ENCODE measurements around the gene SMIM1. TPM values are rescaled to one million over a fixed set of nuclear protein-coding genes. Genes with fewer than 3 reads are reported as not detected.
"Not testable (repeated sequence)": the region's sequence is repeated elsewhere in the genome, so short reads cannot be mapped to it uniquely, and the experiment has no call there.

SMIM1 gene
- polyA plus RNA-seq, 2 donors, result 1.1 to 1.9 TPM

GRCh38 chr1:3807769-3808168 lies 35.2 kb downstream of the SMIM1 start:
- H3K36me3 ChIP-seq (ENCODE audit: control insufficient read depth in 2 of 2, insufficient read depth in 2 of 2, low read length in 1 of 2), result no peaks in the 10 kb centered on the region
- no peak overlapping the region for H3K27ac ChIP-seq (ENCODE audit: low read depth in 2 of 2, low read length in 1 of 2)
- no peaks in the 10 kb centered on the region for H3K4me1 ChIP-seq (ENCODE audit: control insufficient read depth in 2 of 2, insufficient read depth in 2 of 2, low read length in 1 of 2)
- H3K4me3 ChIP-seq (ENCODE audit: low read depth in 1 of 2, low read length in 2 of 2), result no peak overlapping the region
- H3K27me3 ChIP-seq (ENCODE audit: control insufficient read depth in 1 of 2, insufficient read depth in 2 of 2, low read length in 2 of 2), result no peaks in the 10 kb centered on the region
- H3K9me3 ChIP-seq (ENCODE audit: control insufficient read depth in 2 of 2, insufficient read depth in 1 of 2, low read depth in 1 of 2, low read length in 1 of 2), result no peaks in the 10 kb centered on the region
- WGBS, 2 donors, result 85 to 92% methylated on average over 4 to 5 of the region's 5 CpGs

DNA sequence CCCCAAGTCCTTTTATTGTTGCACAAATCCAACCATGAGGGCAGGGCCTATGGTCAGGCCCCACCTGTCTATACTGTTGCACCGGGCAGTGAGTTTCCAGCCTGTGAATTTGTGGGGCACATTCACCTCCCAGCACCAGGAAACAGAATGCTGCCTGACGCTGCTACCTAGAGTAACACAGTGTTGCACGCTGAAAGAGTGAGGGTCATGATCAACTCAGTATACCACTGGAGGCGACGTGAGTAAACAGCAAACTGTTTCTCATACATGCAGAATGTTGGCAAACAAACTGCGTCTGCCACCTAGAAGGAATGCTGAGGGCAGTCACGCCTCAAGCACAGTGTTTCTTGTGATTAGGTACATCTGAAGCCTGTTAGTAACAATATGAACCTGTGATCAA lies 37.1 kb downstream of the SMIM1 start:
- no peak overlapping the region for H3K27ac ChIP-seq (ENCODE audit: low read depth in 2 of 2, low read length in 1 of 2)
- H3K9me3 ChIP-seq (ENCODE audit: control insufficient read depth in 2 of 2, insufficient read depth in 1 of 2, low read depth in 1 of 2, low read length in 1 of 2), result no peaks in the 10 kb centered on the region
- 64 to 72% methylated on average over 7 of the region's 7 CpGs for WGBS, 2 donors
- H3K4me1 ChIP-seq (ENCODE audit: control insufficient read depth in 2 of 2, insufficient read depth in 2 of 2, low read length in 1 of 2), result no peaks in the 10 kb centered on the region
- H3K27me3 ChIP-seq (ENCODE audit: control insufficient read depth in 1 of 2, insufficient read depth in 2 of 2, low read length in 2 of 2), result no peaks in the 10 kb centered on the region
- H3K4me3 ChIP-seq (ENCODE audit: low read depth in 1 of 2, low read length in 2 of 2), result no peak overlapping the region
- peaks cover 0 to 2% of the 10 kb centered on the region in 2 donors for H3K36me3 ChIP-seq (ENCODE audit: control insufficient read depth in 2 of 2, insufficient read depth in 2 of 2, low read length in 1 of 2)

DNA sequence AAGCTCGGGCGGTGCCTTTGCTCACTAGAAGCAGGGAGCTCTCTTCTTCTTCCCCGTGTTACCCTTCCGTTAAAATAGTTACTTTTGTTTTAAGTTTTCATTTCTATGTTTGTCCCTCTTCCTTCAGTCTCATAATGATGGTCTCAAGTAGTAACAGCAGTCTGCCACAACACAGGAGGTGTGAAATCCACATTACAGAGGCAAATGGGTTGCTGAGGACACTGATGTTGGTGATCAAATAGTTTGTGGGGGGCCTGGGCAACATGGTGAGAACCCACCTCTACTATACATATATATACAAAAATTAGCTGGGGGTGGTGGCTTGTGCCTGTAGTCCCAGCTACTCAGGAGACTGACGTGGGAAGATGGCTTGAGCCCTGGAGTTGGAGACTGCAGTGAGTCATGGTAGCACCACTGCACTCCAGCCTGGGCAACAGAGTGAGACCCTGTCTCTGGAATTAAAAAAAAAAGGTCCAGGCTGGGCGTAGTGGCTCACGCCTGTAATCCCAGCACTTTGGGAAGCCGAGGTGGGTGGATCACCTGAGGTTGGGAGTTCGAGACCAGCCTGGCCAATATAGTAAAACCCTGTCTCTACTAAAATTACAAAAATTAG lies 37.7 kb downstream of the SMIM1 start:
- H3K4me3 ChIP-seq (ENCODE audit: low read depth in 1 of 2, low read length in 2 of 2); H3K27ac ChIP-seq (ENCODE audit: low read depth in 2 of 2, low read length in 1 of 2); H3K4me1 ChIP-seq (ENCODE audit: control insufficient read depth in 2 of 2, insufficient read depth in 2 of 2, low read length in 1 of 2); H3K36me3 ChIP-seq (ENCODE audit: control insufficient read depth in 2 of 2, insufficient read depth in 2 of 2, low read length in 1 of 2); H3K27me3 ChIP-seq (ENCODE audit: control insufficient read depth in 1 of 2, insufficient read depth in 2 of 2, low read length in 2 of 2); H3K9me3 ChIP-seq (ENCODE audit: control insufficient read depth in 2 of 2, insufficient read depth in 1 of 2, low read depth in 1 of 2, low read length in 1 of 2): not testable (repeated sequence)
- WGBS, 2 donors, result 71 to 83% methylated on average over 9 of the region's 9 CpGs

DNA sequence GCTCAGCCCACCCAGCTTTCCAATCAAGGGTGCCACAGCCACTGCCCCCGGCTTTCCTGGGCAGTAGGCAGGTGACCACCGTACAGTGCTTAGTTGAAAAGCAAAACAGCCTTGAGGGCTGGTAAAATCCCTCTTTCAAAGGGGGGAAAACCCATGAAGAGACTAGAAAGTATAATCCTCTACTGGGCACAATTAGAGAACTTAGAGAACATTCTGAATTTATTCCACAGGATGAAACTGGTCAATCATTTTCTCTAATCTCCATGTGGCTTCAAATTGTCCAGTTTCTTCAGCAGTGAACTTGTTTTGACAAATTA lies 39.0 kb downstream of the SMIM1 start:
- 53 to 54% methylated on average over 2 of the region's 2 CpGs for WGBS, 2 donors
- Histone ChIP-seq H3K9me3 (ENCODE audit: control insufficient read depth in 2 of 2, insufficient read depth in 1 of 2, low read depth in 1 of 2, low read length in 1 of 2) (no peaks in the 10 kb centered on the region), H3K27me3 (ENCODE audit: control insufficient read depth in 1 of 2, insufficient read depth in 2 of 2, low read length in 2 of 2) (no peaks in the 10 kb centered on the region), H3K4me3 (ENCODE audit: low read depth in 1 of 2, low read length in 2 of 2) (no peak overlapping the region), H3K36me3 (ENCODE audit: control insufficient read depth in 2 of 2, insufficient read depth in 2 of 2, low read length in 1 of 2) (peaks cover 0 to 14% of the 10 kb centered on the region in 2 donors), H3K4me1 (ENCODE audit: control insufficient read depth in 2 of 2, insufficient read depth in 2 of 2, low read length in 1 of 2) (no peaks in the 10 kb centered on the region), H3K27ac (ENCODE audit: low read depth in 2 of 2, low read length in 1 of 2) (no peak overlapping the region)

- Histone ChIP-seq H3K9me3 (ENCODE audit: control insufficient read depth in 2 of 2, insufficient read depth in 1 of 2, low read depth in 1 of 2, low read length in 1 of 2) (no peaks in the 10 kb centered on the region), H3K27ac (ENCODE audit: low read depth in 2 of 2, low read length in 1 of 2) (no peak overlapping the region), H3K36me3 (ENCODE audit: control insufficient read depth in 2 of 2, insufficient read depth in 2 of 2, low read length in 1 of 2) (peaks cover 0 to 20% of the 10 kb centered on the region in 2 donors), H3K4me3 (ENCODE audit: low read depth in 1 of 2, low read length in 2 of 2) (no peak overlapping the region), H3K27me3 (ENCODE audit: control insufficient read depth in 1 of 2, insufficient read depth in 2 of 2, low read length in 2 of 2) (no peaks in the 10 kb centered on the region), H3K4me1 (ENCODE audit: control insufficient read depth in 2 of 2, insufficient read depth in 2 of 2, low read length in 1 of 2) (no peaks in the 10 kb centered on the region)
- WGBS, 2 donors, result 96 to 97% methylated on average over 2 of the region's 2 CpGs
Observed at GRCh38 chr1:3814065-3814464, 41.5 kb downstream of the SMIM1 start.

GRCh38 chr1:3814771-3815561 lies 42.4 kb downstream of the SMIM1 start:
- Histone ChIP-seq H3K9me3 (ENCODE audit: control insufficient read depth in 2 of 2, insufficient read depth in 1 of 2, low read depth in 1 of 2, low read length in 1 of 2) (no peaks in the 10 kb centered on the region), H3K27me3 (ENCODE audit: control insufficient read depth in 1 of 2, insufficient read depth in 2 of 2, low read length in 2 of 2) (no peaks in the 10 kb centered on the region), H3K36me3 (ENCODE audit: control insufficient read depth in 2 of 2, insufficient read depth in 2 of 2, low read length in 1 of 2) (peaks cover 4 to 21% of the 10 kb centered on the region in 2 donors), H3K27ac (ENCODE audit: low read depth in 2 of 2, low read length in 1 of 2) (no peak overlapping the region), H3K4me3 (ENCODE audit: low read depth in 1 of 2, low read length in 2 of 2) (no peak overlapping the region), H3K4me1 (ENCODE audit: control insufficient read depth in 2 of 2, insufficient read depth in 2 of 2, low read length in 1 of 2) (no peaks in the 10 kb centered on the region)
- WGBS, 2 donors, result 89 to 92% methylated on average over 42 of the region's 42 CpGs

- peaks cover 9 to 33% of the 10 kb centered on the region in 2 donors for H3K36me3 ChIP-seq (ENCODE audit: control insufficient read depth in 2 of 2, insufficient read depth in 2 of 2, low read length in 1 of 2)
- H3K27me3 ChIP-seq (ENCODE audit: control insufficient read depth in 1 of 2, insufficient read depth in 2 of 2, low read length in 2 of 2), result no peaks in the 10 kb centered on the region
- no peaks in the 10 kb centered on the region for H3K9me3 ChIP-seq (ENCODE audit: control insufficient read depth in 2 of 2, insufficient read depth in 1 of 2, low read depth in 1 of 2, low read length in 1 of 2)
- no peaks in the 10 kb centered on the region for H3K4me1 ChIP-seq (ENCODE audit: control insufficient read depth in 2 of 2, insufficient read depth in 2 of 2, low read length in 1 of 2)
- WGBS, 2 donors, result 89 to 91% methylated on average over 38 of the region's 38 CpGs
- no peak overlapping the region for H3K27ac ChIP-seq (ENCODE audit: low read depth in 2 of 2, low read length in 1 of 2)
- H3K4me3 ChIP-seq (ENCODE audit: low read depth in 1 of 2, low read length in 2 of 2), result no peak overlapping the region
Observed at GRCh38 chr1:3816331-3817137, 44.0 kb downstream of the SMIM1 start.

DNA sequence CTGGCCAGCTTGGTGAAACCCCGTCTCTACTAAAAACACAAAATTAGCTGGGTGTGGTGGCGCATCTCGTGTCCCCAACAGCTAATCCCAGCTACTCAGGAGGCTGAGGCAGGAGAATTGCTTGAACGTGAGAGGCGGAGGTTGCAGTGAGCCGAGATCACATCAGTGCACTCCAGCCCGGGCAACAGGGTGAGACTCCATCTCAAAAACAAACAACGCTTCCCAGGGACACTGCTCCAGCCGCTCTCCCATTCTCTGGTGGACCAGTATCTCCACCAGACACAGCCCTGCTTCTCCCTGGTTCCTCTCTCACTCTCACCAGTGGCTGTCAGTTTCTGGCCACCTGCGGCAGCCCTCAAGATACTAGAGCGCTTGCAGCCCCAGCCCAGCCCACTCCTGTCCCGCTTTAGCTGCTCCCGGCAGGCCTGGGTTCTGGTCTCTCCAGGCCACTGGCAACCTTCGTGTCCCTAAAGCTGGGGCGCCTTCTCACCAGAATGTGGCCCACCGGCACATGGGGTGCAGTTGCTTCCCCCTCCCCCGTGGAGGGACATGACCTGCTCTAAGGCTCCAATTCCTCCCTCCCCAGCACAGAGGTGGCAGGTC lies 44.7 kb downstream of the SMIM1 start:
- 90 to 96% methylated on average over 17 of the region's 17 CpGs for WGBS, 2 donors
- H3K9me3 ChIP-seq (ENCODE audit: control insufficient read depth in 2 of 2, insufficient read depth in 1 of 2, low read depth in 1 of 2, low read length in 1 of 2), result no peaks in the 10 kb centered on the region
- H3K36me3 ChIP-seq (ENCODE audit: control insufficient read depth in 2 of 2, insufficient read depth in 2 of 2, low read length in 1 of 2), result peaks cover 14 to 40% of the 10 kb centered on the region in 2 donors
- no peaks in the 10 kb centered on the region for H3K4me1 ChIP-seq (ENCODE audit: control insufficient read depth in 2 of 2, insufficient read depth in 2 of 2, low read length in 1 of 2)
- no peaks in the 10 kb centered on the region for H3K27me3 ChIP-seq (ENCODE audit: control insufficient read depth in 1 of 2, insufficient read depth in 2 of 2, low read length in 2 of 2)
- no peak overlapping the region for H3K4me3 ChIP-seq (ENCODE audit: low read depth in 1 of 2, low read length in 2 of 2)
- no peak overlapping the region for H3K27ac ChIP-seq (ENCODE audit: low read depth in 2 of 2, low read length in 1 of 2)

GRCh38 chr1:3817821-3818597 lies 45.5 kb downstream of the SMIM1 start:
- no peaks in the 10 kb centered on the region for H3K4me1 ChIP-seq (ENCODE audit: control insufficient read depth in 2 of 2, insufficient read depth in 2 of 2, low read length in 1 of 2)
- H3K27me3 ChIP-seq (ENCODE audit: control insufficient read depth in 1 of 2, insufficient read depth in 2 of 2, low read length in 2 of 2), result no peaks in the 10 kb centered on the region
- 89% methylated on average over 28 of the region's 28 CpGs for WGBS, 2 donors
- peaks cover 17 to 46% of the 10 kb centered on the region in 2 donors for H3K36me3 ChIP-seq (ENCODE audit: control insufficient read depth in 2 of 2, insufficient read depth in 2 of 2, low read length in 1 of 2)
- no peak overlapping the region for H3K4me3 ChIP-seq (ENCODE audit: low read depth in 1 of 2, low read length in 2 of 2)
- H3K27ac ChIP-seq (ENCODE audit: low read depth in 2 of 2, low read length in 1 of 2), result no peak overlapping the region
- H3K9me3 ChIP-seq (ENCODE audit: control insufficient read depth in 2 of 2, insufficient read depth in 1 of 2, low read depth in 1 of 2, low read length in 1 of 2), result no peaks in the 10 kb centered on the region

Data from esophagus (tissue), 2 donors.